Esophagus muscularis mucosa (tissue), 4 donors: Measurements from ENCODE around the gene SLC6A16.

ENCODE experiments used
- CTCF ChIP-seq, 3 experiments: fragments of 200-600 bp in 2 of 3; fragments of 450-650 bp in 1 of 3; sonication (generic) in 2 of 3; IDR thresholded peaks; one replicate each; pipeline ENCODE4 v1.5.1; 2017 to 2019; ENCODE audit warnings: antibody characterized with exemption in 3 of 3, mild to moderate bottlenecking in 2 of 3, moderate library complexity in 1 of 3
- EP300 ChIP-seq: sonication (generic); formaldehyde crosslinking; IDR thresholded peaks from one replicate; pipeline ENCODE4 v1.6.1; 2017; ENCODE audit warnings: antibody characterized with exemption
- POLR2A ChIP-seq: fragments of 450-650 bp; IDR thresholded peaks from one replicate; pipeline ENCODE4 v1.6.1; 2017; ENCODE audit warnings: antibody characterized with exemption, moderate library complexity, mild to moderate bottlenecking, low read depth
- POLR2AphosphoS5 ChIP-seq, 2 donors: sonication (generic); formaldehyde crosslinking; IDR thresholded peaks; one replicate each; pipeline ENCODE4 v1.6.1; 2017; ENCODE audit warnings: antibody characterized with exemption in 2 of 2

- no peak for TF ChIP-seq EP300
- TF ChIP-seq POLR2AphosphoS5 (IDR thresholded peaks at IDR 0.05) = no peak
- TF ChIP-seq CTCF (IDR thresholded peaks at IDR 0.05) = no peak
- TF ChIP-seq POLR2A = no peak
These were observed 37.9 kb upstream of the SLC6A16 start for GRCh38 chr19:49362929-49363267.
